ENCODE measurements around the gene FBXO7. TPM values are rescaled to one million over a fixed set of nuclear protein-coding genes. Genes with fewer than 3 reads are reported as not detected.

Gene FBXO7
- total and polyA plus RNA-seq, 12 donors: 52.0 to 183 (median 112) TPM

- no peaks in the 10 kb centered on the region for H3K9me3 ChIP-seq (replicated peaks in 1 of 3)
- H3K27ac ChIP-seq: no peak overlapping the region
- H3K4me3 ChIP-seq: no peak overlapping the region
- H3K36me3 ChIP-seq (replicated peaks in 1 of 2): no peaks in the 10 kb centered on the region
- DNase-seq: no peak
- H3K4me1 ChIP-seq (replicated peaks in 1 of 2): no peaks in the 10 kb centered on the region
- TF ChIP-seq, protein P1, sequence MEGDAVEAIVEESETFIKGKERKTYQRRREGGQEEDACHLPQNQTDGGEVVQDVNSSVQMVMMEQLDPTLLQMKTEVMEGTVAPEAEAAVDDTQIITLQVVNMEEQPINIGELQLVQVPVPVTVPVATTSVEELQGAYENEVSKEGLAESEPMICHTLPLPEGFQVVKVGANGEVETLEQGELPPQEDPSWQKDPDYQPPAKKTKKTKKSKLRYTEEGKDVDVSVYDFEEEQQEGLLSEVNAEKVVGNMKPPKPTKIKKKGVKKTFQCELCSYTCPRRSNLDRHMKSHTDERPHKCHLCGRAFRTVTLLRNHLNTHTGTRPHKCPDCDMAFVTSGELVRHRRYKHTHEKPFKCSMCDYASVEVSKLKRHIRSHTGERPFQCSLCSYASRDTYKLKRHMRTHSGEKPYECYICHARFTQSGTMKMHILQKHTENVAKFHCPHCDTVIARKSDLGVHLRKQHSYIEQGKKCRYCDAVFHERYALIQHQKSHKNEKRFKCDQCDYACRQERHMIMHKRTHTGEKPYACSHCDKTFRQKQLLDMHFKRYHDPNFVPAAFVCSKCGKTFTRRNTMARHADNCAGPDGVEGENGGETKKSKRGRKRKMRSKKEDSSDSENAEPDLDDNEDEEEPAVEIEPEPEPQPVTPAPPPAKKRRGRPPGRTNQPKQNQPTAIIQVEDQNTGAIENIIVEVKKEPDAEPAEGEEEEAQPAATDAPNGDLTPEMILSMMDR (IDR thresholded peaks at IDR 0.05): no peak
- TF ChIP-seq POLR2A (IDR thresholded peaks at IDR 0.05): no peak
- intact Hi-C loops (cut with DNase I): no loop called here
- H3K27me3 ChIP-seq: no peaks in the 10 kb centered on the region
- 86 to 95% (median 93%) methylated on average over 7 of the region's 7 CpGs for WGBS, 4 donors
Measured at GRCh38 chr22:32509045-32509444, 34.4 kb downstream of the FBXO7 start.

- H3K4me1 ChIP-seq (replicated peaks in 1 of 2): no peaks in the 10 kb centered on the region
- H3K4me3 ChIP-seq: no peak overlapping the region
- no peaks in the 10 kb centered on the region for H3K9me3 ChIP-seq (replicated peaks in 1 of 3)
- DNase-seq: no peak
- TF ChIP-seq, protein P1 (IDR thresholded peaks at IDR 0.05): no peak
- no peak for TF ChIP-seq POLR2A (IDR thresholded peaks at IDR 0.05)
- WGBS, 4 donors: 65 to 90% (median 78%) methylated on average over 3 of the region's 3 CpGs
- H3K36me3 ChIP-seq (replicated peaks in 1 of 2): no peaks in the 10 kb centered on the region
- H3K27ac ChIP-seq: no peak overlapping the region
- H3K27me3 ChIP-seq: no peaks in the 10 kb centered on the region
- intact Hi-C loops (cut with DNase I): no loop called here
Measured at GRCh38 chr22:32511274-32511673, 36.7 kb downstream of the FBXO7 start.

DNA sequence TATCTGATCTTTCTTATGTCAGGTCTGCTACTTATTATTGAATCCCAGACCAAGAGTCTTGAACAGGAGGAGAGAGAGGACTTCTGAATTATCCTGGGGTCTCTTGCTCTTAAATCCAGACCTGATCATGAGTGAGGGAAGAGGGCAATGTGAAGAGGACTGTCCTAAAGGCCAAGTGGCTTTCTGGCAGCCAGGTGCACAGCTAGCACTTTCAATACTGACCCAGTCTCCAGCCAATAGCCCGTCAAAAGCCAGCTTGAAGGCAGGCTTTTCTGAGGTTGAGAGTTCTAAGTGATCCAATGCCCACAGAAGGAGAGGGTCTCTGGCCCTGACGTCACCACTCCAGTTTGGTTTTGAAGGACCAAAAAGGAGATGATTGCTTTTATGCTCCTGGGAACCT, 37.2 kb downstream of the FBXO7 start:
- Histone ChIP-seq H3K27me3 (no peaks in the 10 kb centered on the region), H3K27ac (no peak overlapping the region), H3K36me3 (replicated peaks in 1 of 2) (no peaks in the 10 kb centered on the region), H3K4me1 (replicated peaks in 1 of 2) (no peaks in the 10 kb centered on the region), H3K4me3 (no peak overlapping the region), H3K9me3 (replicated peaks in 1 of 3) (no peaks in the 10 kb centered on the region)
- TF ChIP-seq POLR2A (IDR thresholded peaks at IDR 0.05): no peak
- TF ChIP-seq, protein P1 (IDR thresholded peaks at IDR 0.05): no peak
- no peak for DNase-seq
- 60 to 92% (median 82%) methylated on average over 2 of the region's 2 CpGs for WGBS, 4 donors
- intact Hi-C loops (cut with DNase I): no loop called here

GRCh38 chr22:32512267-32512982, 37.8 kb downstream of the FBXO7 start:
- no peak overlapping the region for H3K4me3 ChIP-seq
- H3K27me3 ChIP-seq: no peaks in the 10 kb centered on the region
- H3K9me3 ChIP-seq (replicated peaks in 1 of 3): no peaks in the 10 kb centered on the region
- no peak for TF ChIP-seq POLR2A (IDR thresholded peaks at IDR 0.05)
- TF ChIP-seq, protein P1 (IDR thresholded peaks at IDR 0.05): no peak
- WGBS, 4 donors: 92 to 97% (median 95%) methylated on average over 8 of the region's 8 CpGs
- intact Hi-C loops (cut with DNase I): no loop called here
- no peaks in the 10 kb centered on the region for H3K36me3 ChIP-seq (replicated peaks in 1 of 2)
- no peaks in the 10 kb centered on the region for H3K4me1 ChIP-seq (replicated peaks in 1 of 2)
- DNase-seq: no peak
- no peak overlapping the region for H3K27ac ChIP-seq

Data from adrenal gland (tissue), 12 donors.